HL-60 (cell line): ENCODE data around the gene GTPBP3.

ENCODE experiments used
- CTCF ChIP-seq: IDR thresholded peaks from one replicate; pipeline ENCODE4 v1.5.1; 2011; ENCODE audit warnings: low read length, control low read depth, inconsistent platforms; ENCODE audit not compliant: insufficient read depth
- POLR2AphosphoS5 ChIP-seq: IDR thresholded peaks from 2 replicates; pipeline ENCODE4 v1.6.1; 2012; ENCODE audit warnings: low read depth
- SPI1 ChIP-seq: IDR thresholded peaks from 2 replicates; pipeline ENCODE4 v1.6.1; 2012; ENCODE audit warnings: low read depth, mild to moderate bottlenecking, borderline replicate concordance

- TF ChIP-seq CTCF (no peak), POLR2AphosphoS5 (no peak), SPI1 (no peak)
Observed at GRCh38 chr19:17389957-17390664, 52.8 kb downstream of the GTPBP3 start.
